ENCODE results near the gene NAPA.

Gene NAPA

GRCh38 chr19:47541518-47541917 lies 26.7 kb upstream of the NAPA start:
- TF ChIP-seq TAF1 (IDR thresholded peaks at IDR 0.05; ENCODE audit: borderline replicate concordance, low read depth, low read length) (no peak), POLR2AphosphoS5 (IDR thresholded peaks at IDR 0.05; ENCODE audit: low read depth, low read length) (no peak), POLR2A (IDR thresholded peaks at IDR 0.05; ENCODE audit: low read depth, low read length) (no peak)
- no peak for DNase-seq (ENCODE audit: insufficient read length)
- FAIRE-seq = peak; percentile 38

GRCh38 chr19:47540748-47541147 lies 25.9 kb upstream of the NAPA start:
- no peak for DNase-seq (ENCODE audit: insufficient read length)
- FAIRE-seq = no peak

GRCh38 chr19:47539747-47540311 lies 25.0 kb upstream of the NAPA start:
- TF ChIP-seq TAF1 (IDR thresholded peaks at IDR 0.05; ENCODE audit: borderline replicate concordance, low read depth, low read length) (no peak), POLR2A (IDR thresholded peaks at IDR 0.05; ENCODE audit: low read depth, low read length) (no peak), POLR2AphosphoS5 (IDR thresholded peaks at IDR 0.05; ENCODE audit: low read depth, low read length) (no peak)
- FAIRE-seq = no peak
- no peak for DNase-seq (ENCODE audit: insufficient read length)

More at GRCh38 chr19:47540748-47541147, 25.9 kb upstream of the NAPA start:
- no peak for TF ChIP-seq TAF1 (IDR thresholded peaks at IDR 0.05; ENCODE audit: borderline replicate concordance, low read depth, low read length)
- TF ChIP-seq POLR2A (IDR thresholded peaks at IDR 0.05; ENCODE audit: low read depth, low read length) = no peak
- TF ChIP-seq POLR2AphosphoS5 (IDR thresholded peaks at IDR 0.05; ENCODE audit: low read depth, low read length) = no peak

GRCh38 chr19:47538812-47539211 lies 23.9 kb upstream of the NAPA start:
- no peak for TF ChIP-seq POLR2AphosphoS5 (IDR thresholded peaks at IDR 0.05; ENCODE audit: low read depth, low read length)
- no peak for TF ChIP-seq TAF1 (IDR thresholded peaks at IDR 0.05; ENCODE audit: borderline replicate concordance, low read depth, low read length)
- TF ChIP-seq POLR2A (IDR thresholded peaks at IDR 0.05; ENCODE audit: low read depth, low read length) = no peak
- no peak for FAIRE-seq
- DNase-seq (ENCODE audit: insufficient read length) = no peak

- DNase-seq (ENCODE audit: insufficient read length) = no peak
- TF ChIP-seq POLR2A (IDR thresholded peaks at IDR 0.05; ENCODE audit: low read depth, low read length) (no peak), TAF1 (IDR thresholded peaks at IDR 0.05; ENCODE audit: borderline replicate concordance, low read depth, low read length) (no peak), POLR2AphosphoS5 (IDR thresholded peaks at IDR 0.05; ENCODE audit: low read depth, low read length) (no peak)
- no peak for FAIRE-seq
These were observed 22.6 kb upstream of the NAPA start for GRCh38 chr19:47537493-47537892.

- no peak for TF ChIP-seq TAF1 (IDR thresholded peaks at IDR 0.05; ENCODE audit: borderline replicate concordance, low read depth, low read length)
- no peak for TF ChIP-seq POLR2AphosphoS5 (IDR thresholded peaks at IDR 0.05; ENCODE audit: low read depth, low read length)
- no peak for TF ChIP-seq POLR2A (IDR thresholded peaks at IDR 0.05; ENCODE audit: low read depth, low read length)
- DNase-seq (ENCODE audit: insufficient read length) = no peak
- FAIRE-seq = no peak
These were observed 19.8 kb upstream of the NAPA start for GRCh38 chr19:47534628-47535027.

GRCh38 chr19:47531640-47532387 lies 17.0 kb upstream of the NAPA start:
- FAIRE-seq (no peak), DNase-seq (ENCODE audit: insufficient read length) (no peak)
- TF ChIP-seq POLR2A (IDR thresholded peaks at IDR 0.05; ENCODE audit: low read depth, low read length) (no peak), TAF1 (IDR thresholded peaks at IDR 0.05; ENCODE audit: borderline replicate concordance, low read depth, low read length) (no peak), POLR2AphosphoS5 (IDR thresholded peaks at IDR 0.05; ENCODE audit: low read depth, low read length) (no peak)

GRCh38 chr19:47529018-47529742 lies 14.3 kb upstream of the NAPA start:
- FAIRE-seq (no peak), DNase-seq (ENCODE audit: insufficient read length) (no peak)
- TF ChIP-seq POLR2A (IDR thresholded peaks at IDR 0.05; ENCODE audit: low read depth, low read length) = no peak

- no peak for DNase-seq (ENCODE audit: insufficient read length)
- FAIRE-seq = no peak
- no peak for TF ChIP-seq POLR2AphosphoS5 (IDR thresholded peaks at IDR 0.05; ENCODE audit: low read depth, low read length)
These were observed 11.9 kb upstream of the NAPA start for GRCh38 chr19:47526798-47527197.

GRCh38 chr19:47523473-47523872 lies 8.6 kb upstream of the NAPA start:
- DNase-seq (ENCODE audit: insufficient read length) = no peak
- TF ChIP-seq POLR2A (IDR thresholded peaks at IDR 0.05; ENCODE audit: low read depth, low read length) = no peak
- TF ChIP-seq POLR2AphosphoS5 (IDR thresholded peaks at IDR 0.05; ENCODE audit: low read depth, low read length) = no peak
- TF ChIP-seq TAF1 (IDR thresholded peaks at IDR 0.05; ENCODE audit: borderline replicate concordance, low read depth, low read length) = no peak

GRCh38 chr19:47521473-47522180 lies 6.8 kb upstream of the NAPA start:
- no peak for TF ChIP-seq POLR2A (IDR thresholded peaks at IDR 0.05; ENCODE audit: low read depth, low read length)
- no peak for TF ChIP-seq POLR2AphosphoS5 (IDR thresholded peaks at IDR 0.05; ENCODE audit: low read depth, low read length)
- TF ChIP-seq TAF1 (IDR thresholded peaks at IDR 0.05; ENCODE audit: borderline replicate concordance, low read depth, low read length) = no peak
- FAIRE-seq = no peak
- no peak for DNase-seq (ENCODE audit: insufficient read length)

More at GRCh38 chr19:47523473-47523872, 8.6 kb upstream of the NAPA start:
- no peak for FAIRE-seq
